Vagina (tissue), 2 donors: ENCODE results near the gene ITPK1. TPM values are rescaled to one million over a fixed set of nuclear protein-coding genes. Genes with fewer than 3 reads are reported as not detected.

Experiments
- DNase-seq, 2 donors: peaks; one replicate each; pipeline ENCODE4 v3.0.0-alpha.2; 2017; ENCODE audit errors: extremely low spot score in 2 of 2
- H3K27ac ChIP-seq: fragments of 200-600 bp; sonication (generic); one replicate; pipeline ENCODE4 v1.5.1; 2019
- H3K27me3 ChIP-seq: fragments of 200-600 bp; sonication (generic); one replicate; pipeline ENCODE4 v1.5.1; 2019
- H3K36me3 ChIP-seq, 2 donors: fragments of 200-600 bp; sonication (generic); one replicate each; pipeline ENCODE4 v1.5.1; 2017 to 2019
- H3K4me1 ChIP-seq: fragments of 200-600 bp; sonication (generic); one replicate; pipeline ENCODE4 v1.5.1; 2019
- H3K4me3 ChIP-seq, 2 donors: fragments of 200-600 bp; sonication (generic); 1 replicate in 1 of 2; 2 replicates in 1 of 2; pipeline ENCODE4 v1.5.1; 2016 to 2019
- H3K9me3 ChIP-seq: fragments of 200-600 bp; sonication (generic); one replicate; pipeline ENCODE4 v1.5.1; 2019
- CTCF ChIP-seq, 3 experiments: fragments of 450-650 bp in 2 of 3; fragments of 200-600 bp in 1 of 3; sonication (generic) in 1 of 3; IDR thresholded peaks; one replicate each; pipeline ENCODE4 v1.5.1; 2017 to 2019; ENCODE audit warnings: antibody characterized with exemption in 3 of 3, mild to moderate bottlenecking in 2 of 3, moderate library complexity in 2 of 3
- POLR2A ChIP-seq, 2 donors: fragments of 450-650 bp; IDR thresholded peaks; one replicate each; pipeline ENCODE4 v1.6.1; 2017; ENCODE audit warnings: antibody characterized with exemption in 2 of 2, mild to moderate bottlenecking in 2 of 2, moderate library complexity in 2 of 2
- POLR2AphosphoS5 ChIP-seq, 2 donors: sonication (generic); formaldehyde crosslinking; IDR thresholded peaks; one replicate each; pipeline ENCODE4 v1.9.0; 2017; ENCODE audit warnings: antibody characterized with exemption in 2 of 2, mild to moderate bottlenecking in 2 of 2, low read depth in 1 of 2; ENCODE audit not compliant: insufficient read depth in 1 of 2
- intact Hi-C: fragments of 100-400 bp; cut with DNase I; formaldehyde crosslinking; loops from one replicate; pipeline ENCODE4 v1.15.1; 2023
- total RNA-seq: library from RNA; depleted of rRNA; stranded (reverse); fragments of >200 nt; gene quantifications from one replicate; pipeline ENCODE4 v1.2.3, GENCODE V29; 2016

The ITPK1 gene
- total RNA-seq, 1 donor from 2014 or later = 49.6 TPM

- peaks cover 63% of the 10 kb centered on the region for H3K4me1 ChIP-seq
- H3K27ac ChIP-seq = no peak overlapping the region
- H3K4me3 ChIP-seq = no peak overlapping the region
- intact Hi-C loops = loop anchor here (10.0 kb wide), 1 partner anchor 66 kb away; the partner anchor contains the start of gene ITPK1
- TF ChIP-seq POLR2A (IDR thresholded peaks at IDR 0.05) (no peak), CTCF (IDR thresholded peaks at IDR 0.05) (no peak), POLR2AphosphoS5 (IDR thresholded peaks at IDR 0.05; ENCODE audit: insufficient read depth in 1 of 2, low read depth in 1 of 2) (no peak)
- H3K9me3 ChIP-seq = no peaks in the 10 kb centered on the region
- no peak for DNase-seq
- H3K36me3 ChIP-seq = no peaks in the 10 kb centered on the region
- no peaks in the 10 kb centered on the region for H3K27me3 ChIP-seq
These were observed 66.9 kb downstream of the ITPK1 start for GRCh38 chr14:93048843-93049242.

- H3K36me3 ChIP-seq = no peaks in the 10 kb centered on the region
- H3K27ac ChIP-seq = peak overlapping the region; percentile 61
- no peaks in the 10 kb centered on the region for H3K27me3 ChIP-seq
- H3K4me3 ChIP-seq = no peak overlapping the region
- no peaks in the 10 kb centered on the region for H3K9me3 ChIP-seq
- intact Hi-C loops = loop anchor here (10.0 kb wide), 1 partner anchor 67 kb away; the partner anchor contains the start of gene ITPK1
- peaks cover 75% of the 10 kb centered on the region for H3K4me1 ChIP-seq
- no peak for TF ChIP-seq CTCF (IDR thresholded peaks at IDR 0.05)
- no peak for TF ChIP-seq POLR2AphosphoS5 (IDR thresholded peaks at IDR 0.05; ENCODE audit: insufficient read depth in 1 of 2, low read depth in 1 of 2)
- TF ChIP-seq POLR2A (IDR thresholded peaks at IDR 0.05) = no peak
- DNase-seq = no peak
These were observed 68.1 kb downstream of the ITPK1 start for GRCh38 chr14:93047661-93048060.

- Histone ChIP-seq H3K9me3 (no peaks in the 10 kb centered on the region), H3K27ac (peak overlapping the region; percentile 61), H3K4me3 (no peak overlapping the region), H3K4me1 (peaks cover 80% of the 10 kb centered on the region), H3K27me3 (no peaks in the 10 kb centered on the region), H3K36me3 (no peaks in the 10 kb centered on the region)
- TF ChIP-seq POLR2AphosphoS5 (IDR thresholded peaks at IDR 0.05; ENCODE audit: insufficient read depth in 1 of 2, low read depth in 1 of 2) (no peak), POLR2A (IDR thresholded peaks at IDR 0.05) (no peak), CTCF (IDR thresholded peaks at IDR 0.05) (no peak)
- DNase-seq = no peak
- intact Hi-C loops = loop anchor here (10.0 kb wide), 1 partner anchor 68 kb away; the partner anchor contains the start of gene ITPK1
These were observed 68.6 kb downstream of the ITPK1 start for GRCh38 chr14:93047157-93047556.

- H3K27ac ChIP-seq = peak overlapping the region; percentile 61
- H3K27me3 ChIP-seq = no peaks in the 10 kb centered on the region
- DNase-seq = no peak
- intact Hi-C loops = loop anchor here (10.0 kb wide), 1 partner anchor 68 kb away; the partner anchor contains the start of gene ITPK1
- H3K4me1 ChIP-seq = peaks cover 81% of the 10 kb centered on the region
- TF ChIP-seq CTCF (IDR thresholded peaks at IDR 0.05) (no peak), POLR2AphosphoS5 (IDR thresholded peaks at IDR 0.05; ENCODE audit: insufficient read depth in 1 of 2, low read depth in 1 of 2) (no peak), POLR2A (IDR thresholded peaks at IDR 0.05) (no peak)
- H3K36me3 ChIP-seq = no peaks in the 10 kb centered on the region
- no peak overlapping the region for H3K4me3 ChIP-seq
- no peaks in the 10 kb centered on the region for H3K9me3 ChIP-seq
These were observed 69.0 kb downstream of the ITPK1 start for GRCh38 chr14:93046705-93047050.

- Histone ChIP-seq H3K27me3 (no peaks in the 10 kb centered on the region), H3K4me3 (no peak overlapping the region), H3K27ac (peak overlapping the region; percentile 61), H3K36me3 (no peaks in the 10 kb centered on the region), H3K4me1 (peaks cover 84% of the 10 kb centered on the region), H3K9me3 (no peaks in the 10 kb centered on the region)
- peak in 1 of 2 donors; percentile 38 for TF ChIP-seq POLR2AphosphoS5 (IDR thresholded peaks at IDR 0.05; ENCODE audit: insufficient read depth in 1 of 2, low read depth in 1 of 2)
- TF ChIP-seq POLR2A (IDR thresholded peaks at IDR 0.05) = no peak
- intact Hi-C loops = loop anchor here (10.0 kb wide), 1 partner anchor 69 kb away; the partner anchor contains the start of gene ITPK1
- DNase-seq = no peak
These were observed 69.6 kb downstream of the ITPK1 start for GRCh38 chr14:93045965-93046704.
